ENCODE data around the gene MARCHF6.

Gene MARCHF6

GRCh38 chr5:10319202-10319851 is 34.2 kb upstream of the MARCHF6 start:
- H3K79me2 ChIP-seq (ENCODE audit: insufficient read depth, low read depth) = no peaks in the 10 kb centered on the region
- H4K20me1 ChIP-seq (ENCODE audit: insufficient read depth) = no peaks in the 10 kb centered on the region
- no peaks in the 10 kb centered on the region for H3K36me3 ChIP-seq (ENCODE audit: insufficient read depth)
- H2AFZ ChIP-seq (ENCODE audit: low read depth) = no peak overlapping the region
- TF ChIP-seq, protein P1, sequence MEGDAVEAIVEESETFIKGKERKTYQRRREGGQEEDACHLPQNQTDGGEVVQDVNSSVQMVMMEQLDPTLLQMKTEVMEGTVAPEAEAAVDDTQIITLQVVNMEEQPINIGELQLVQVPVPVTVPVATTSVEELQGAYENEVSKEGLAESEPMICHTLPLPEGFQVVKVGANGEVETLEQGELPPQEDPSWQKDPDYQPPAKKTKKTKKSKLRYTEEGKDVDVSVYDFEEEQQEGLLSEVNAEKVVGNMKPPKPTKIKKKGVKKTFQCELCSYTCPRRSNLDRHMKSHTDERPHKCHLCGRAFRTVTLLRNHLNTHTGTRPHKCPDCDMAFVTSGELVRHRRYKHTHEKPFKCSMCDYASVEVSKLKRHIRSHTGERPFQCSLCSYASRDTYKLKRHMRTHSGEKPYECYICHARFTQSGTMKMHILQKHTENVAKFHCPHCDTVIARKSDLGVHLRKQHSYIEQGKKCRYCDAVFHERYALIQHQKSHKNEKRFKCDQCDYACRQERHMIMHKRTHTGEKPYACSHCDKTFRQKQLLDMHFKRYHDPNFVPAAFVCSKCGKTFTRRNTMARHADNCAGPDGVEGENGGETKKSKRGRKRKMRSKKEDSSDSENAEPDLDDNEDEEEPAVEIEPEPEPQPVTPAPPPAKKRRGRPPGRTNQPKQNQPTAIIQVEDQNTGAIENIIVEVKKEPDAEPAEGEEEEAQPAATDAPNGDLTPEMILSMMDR (conservative IDR thresholded peaks at IDR 0.05; ENCODE audit: low read depth, low read length) = no peak
- no peaks in the 10 kb centered on the region for H3K27me3 ChIP-seq (ENCODE audit: insufficient read depth, low read depth)
- no peak overlapping the region for H3K27ac ChIP-seq
- no peak overlapping the region for H3K4me2 ChIP-seq
- H3K4me1 ChIP-seq (ENCODE audit: low read depth, poor library complexity, severe bottlenecking) = no peaks in the 10 kb centered on the region
- no peak overlapping the region for H3K4me3 ChIP-seq (IDR thresholded peaks at IDR 0.05; ENCODE audit: insufficient read depth, low read depth, low read length)
- H3K9ac ChIP-seq = no peak overlapping the region

GRCh38 chr5:10320793-10321192 is 32.7 kb upstream of the MARCHF6 start:
- TF ChIP-seq, protein P1 (conservative IDR thresholded peaks at IDR 0.05; ENCODE audit: low read depth, low read length) = no peak
- H3K4me2 ChIP-seq = no peak overlapping the region
- no peak overlapping the region for H3K27ac ChIP-seq
- no peaks in the 10 kb centered on the region for H3K4me1 ChIP-seq (ENCODE audit: low read depth, poor library complexity, severe bottlenecking)
- H3K27me3 ChIP-seq (ENCODE audit: insufficient read depth, low read depth) = no peaks in the 10 kb centered on the region
- no peak overlapping the region for H3K4me3 ChIP-seq (IDR thresholded peaks at IDR 0.05; ENCODE audit: insufficient read depth, low read depth, low read length)
- H3K79me2 ChIP-seq (ENCODE audit: insufficient read depth, low read depth) = no peaks in the 10 kb centered on the region
- H3K36me3 ChIP-seq (ENCODE audit: insufficient read depth) = no peaks in the 10 kb centered on the region
- H2AFZ ChIP-seq (ENCODE audit: low read depth) = no peak overlapping the region
- no peak overlapping the region for H3K9ac ChIP-seq
- no peaks in the 10 kb centered on the region for H4K20me1 ChIP-seq (ENCODE audit: insufficient read depth)

DNA sequence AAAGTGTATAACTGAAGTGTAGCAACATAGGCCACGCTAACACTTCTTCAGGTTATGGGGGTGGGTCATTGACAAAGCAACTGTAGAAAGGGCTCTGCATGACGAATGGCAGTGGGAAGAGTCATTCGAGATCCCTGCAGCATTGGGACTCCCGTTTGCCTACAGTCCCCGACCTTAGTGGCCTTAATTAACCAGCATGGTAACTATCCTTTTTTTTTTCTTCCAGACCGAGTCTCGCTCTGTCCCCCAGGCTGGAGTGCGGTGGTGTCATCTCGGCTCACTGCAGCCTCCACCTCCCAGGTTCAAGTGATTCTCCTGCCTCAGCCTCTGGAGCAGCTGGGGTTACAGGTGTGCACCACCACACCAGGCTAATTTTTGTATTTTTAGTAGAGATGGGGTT is 31.6 kb upstream of the MARCHF6 start:
- H3K79me2 ChIP-seq (ENCODE audit: insufficient read depth, low read depth) = no peaks in the 10 kb centered on the region
- H4K20me1 ChIP-seq (ENCODE audit: insufficient read depth) = no peaks in the 10 kb centered on the region
- H3K27ac ChIP-seq = no peak overlapping the region

DNA sequence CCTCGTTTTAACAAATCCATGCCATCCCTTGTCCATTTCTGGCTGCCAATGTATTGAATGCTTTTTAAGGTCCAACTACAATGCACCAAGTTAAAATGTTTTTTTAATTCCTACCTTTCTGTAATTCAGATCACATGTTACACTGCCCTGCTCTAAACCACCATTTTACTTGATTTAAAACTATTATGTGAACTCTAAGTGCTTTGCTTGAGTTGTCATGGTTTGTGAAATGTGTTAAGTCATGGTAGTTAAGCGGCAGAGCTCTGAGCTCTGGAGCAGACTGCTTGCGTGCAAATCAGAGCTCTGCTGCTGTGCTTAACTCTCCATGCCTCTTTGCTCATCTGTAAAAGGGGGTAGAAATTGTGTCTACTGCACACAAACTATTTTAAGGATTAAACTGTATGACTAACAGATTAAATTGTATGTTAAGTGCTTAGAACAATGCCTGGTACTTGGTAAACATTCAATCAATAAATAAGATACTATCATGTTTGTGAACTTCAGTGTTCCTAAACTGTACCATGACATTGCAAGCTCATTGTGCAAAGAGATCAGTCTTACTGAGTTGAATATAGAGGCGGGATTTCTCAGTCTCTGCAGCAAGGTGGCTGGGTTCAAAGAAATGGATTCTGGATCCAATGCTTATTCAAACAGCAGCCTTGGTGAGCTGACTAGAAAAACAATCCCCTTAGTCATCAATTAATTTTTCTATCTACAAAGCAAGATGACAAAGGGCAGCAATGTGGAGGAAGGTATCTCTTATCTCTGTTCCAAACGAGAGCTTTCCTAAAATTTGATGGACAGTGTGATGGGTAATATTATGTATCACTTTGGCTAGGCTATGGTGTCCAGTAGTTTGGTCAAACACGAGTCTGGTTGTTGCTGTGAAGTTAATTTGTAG is 29.7 kb upstream of the MARCHF6 start:
- Histone ChIP-seq H3K4me3 (IDR thresholded peaks at IDR 0.05; ENCODE audit: insufficient read depth, low read depth, low read length) (no peak overlapping the region), H3K27me3 (ENCODE audit: insufficient read depth, low read depth) (no peaks in the 10 kb centered on the region), H4K20me1 (ENCODE audit: insufficient read depth) (no peaks in the 10 kb centered on the region), H3K4me2 (no peak overlapping the region), H3K36me3 (ENCODE audit: insufficient read depth) (no peaks in the 10 kb centered on the region), H3K9ac (no peak overlapping the region), H3K27ac (no peak overlapping the region), H2AFZ (ENCODE audit: low read depth) (no peak overlapping the region), H3K79me2 (ENCODE audit: insufficient read depth, low read depth) (no peaks in the 10 kb centered on the region), H3K4me1 (ENCODE audit: low read depth, poor library complexity, severe bottlenecking) (no peaks in the 10 kb centered on the region)
- TF ChIP-seq, protein P1 (conservative IDR thresholded peaks at IDR 0.05; ENCODE audit: low read depth, low read length) = no peak

More for the DNA sequence above, 31.6 kb upstream of the MARCHF6 start:
- TF ChIP-seq, protein P1 (conservative IDR thresholded peaks at IDR 0.05; ENCODE audit: low read depth, low read length) = no peak
- Histone ChIP-seq H3K4me1 (ENCODE audit: low read depth, poor library complexity, severe bottlenecking) (no peaks in the 10 kb centered on the region), H3K9ac (no peak overlapping the region), H3K36me3 (ENCODE audit: insufficient read depth) (no peaks in the 10 kb centered on the region), H3K4me3 (IDR thresholded peaks at IDR 0.05; ENCODE audit: insufficient read depth, low read depth, low read length) (no peak overlapping the region), H3K27me3 (ENCODE audit: insufficient read depth, low read depth) (no peaks in the 10 kb centered on the region), H2AFZ (ENCODE audit: low read depth) (no peak overlapping the region), H3K4me2 (no peak overlapping the region)
